ENCODE data around the gene RBM8A.

RBM8A gene

GRCh38 chr1:145952903-145953302 lies 25.6 kb upstream of the RBM8A start:
- Histone ChIP-seq H3K4me1 (ENCODE audit: control insufficient read depth, low read length) (peaks cover 26% of the 10 kb centered on the region), H3K4me3 (ENCODE audit: low read length) (no peak overlapping the region), H4K20me1 (ENCODE audit: control insufficient read depth, insufficient read depth, low read depth, low read length) (no peaks in the 10 kb centered on the region), H3K9me2 (replicated peaks; ENCODE audit: control insufficient read depth, low read length) (no peaks in the 10 kb centered on the region), H3K27me3 (ENCODE audit: control insufficient read depth, low read length) (no peaks in the 10 kb centered on the region), H3K9me3 (ENCODE audit: control insufficient read depth, insufficient read depth, low read length) (no peaks in the 10 kb centered on the region), H3K27ac (ENCODE audit: low read depth, low read length) (no peak overlapping the region), H3F3A (ENCODE audit: control insufficient read depth, insufficient read depth) (no peaks in the 10 kb centered on the region), H3K79me2 (ENCODE audit: control insufficient read depth, low read length) (peaks cover 70% of the 10 kb centered on the region), H3K36me3 (ENCODE audit: control insufficient read depth, low read length) (peaks cover 24% of the 10 kb centered on the region), H3K4me2 (ENCODE audit: low read length) (no peak overlapping the region)
- TF ChIP-seq CTCF (IDR thresholded peaks at IDR 0.05; ENCODE audit: low read depth, low read length, poor library complexity, severe bottlenecking): no peak
- TF ChIP-seq EZH2phosphoT487 (IDR thresholded peaks at IDR 0.05; ENCODE audit: borderline replicate concordance, low read length): no peak

GRCh38 chr1:145951526-145951925 lies 24.2 kb upstream of the RBM8A start:
- Histone ChIP-seq H3F3A (ENCODE audit: control insufficient read depth, insufficient read depth) (no peaks in the 10 kb centered on the region), H3K4me3 (ENCODE audit: low read length) (no peak overlapping the region), H3K79me2 (ENCODE audit: control insufficient read depth, low read length) (peaks cover 60% of the 10 kb centered on the region), H3K9me2 (replicated peaks; ENCODE audit: control insufficient read depth, low read length) (no peaks in the 10 kb centered on the region), H3K4me2 (ENCODE audit: low read length) (no peak overlapping the region), H4K20me1 (ENCODE audit: control insufficient read depth, insufficient read depth, low read depth, low read length) (no peaks in the 10 kb centered on the region), H3K36me3 (ENCODE audit: control insufficient read depth, low read length) (peaks cover 31% of the 10 kb centered on the region), H3K9me3 (ENCODE audit: control insufficient read depth, insufficient read depth, low read length) (no peaks in the 10 kb centered on the region), H3K27me3 (ENCODE audit: control insufficient read depth, low read length) (no peaks in the 10 kb centered on the region), H3K4me1 (ENCODE audit: control insufficient read depth, low read length) (peaks cover 20% of the 10 kb centered on the region), H3K27ac (ENCODE audit: low read depth, low read length) (no peak overlapping the region)
- TF ChIP-seq EZH2phosphoT487 (IDR thresholded peaks at IDR 0.05; ENCODE audit: borderline replicate concordance, low read length): no peak
- no peak for TF ChIP-seq CTCF (IDR thresholded peaks at IDR 0.05; ENCODE audit: low read depth, low read length, poor library complexity, severe bottlenecking)

GRCh38 chr1:145949219-145949618 lies 21.9 kb upstream of the RBM8A start:
- Histone ChIP-seq H3K4me2 (ENCODE audit: low read length) (no peak overlapping the region), H4K20me1 (ENCODE audit: control insufficient read depth, insufficient read depth, low read depth, low read length) (no peaks in the 10 kb centered on the region), H3K36me3 (ENCODE audit: control insufficient read depth, low read length) (peaks cover 27% of the 10 kb centered on the region), H3K4me3 (ENCODE audit: low read length) (no peak overlapping the region), H3K4me1 (ENCODE audit: control insufficient read depth, low read length) (no peaks in the 10 kb centered on the region), H3K79me2 (ENCODE audit: control insufficient read depth, low read length) (peaks cover 37% of the 10 kb centered on the region), H3K27ac (ENCODE audit: low read depth, low read length) (no peak overlapping the region), H3K27me3 (ENCODE audit: control insufficient read depth, low read length) (no peaks in the 10 kb centered on the region), H3K9me3 (ENCODE audit: control insufficient read depth, insufficient read depth, low read length) (no peaks in the 10 kb centered on the region), H3F3A (ENCODE audit: control insufficient read depth, insufficient read depth) (no peaks in the 10 kb centered on the region), H3K9me2 (replicated peaks; ENCODE audit: control insufficient read depth, low read length) (no peaks in the 10 kb centered on the region)
- TF ChIP-seq EZH2phosphoT487 (IDR thresholded peaks at IDR 0.05; ENCODE audit: borderline replicate concordance, low read length) (no peak), CTCF (IDR thresholded peaks at IDR 0.05; ENCODE audit: low read depth, low read length, poor library complexity, severe bottlenecking) (no peak)

GRCh38 chr1:145947551-145947950 lies 20.3 kb upstream of the RBM8A start:
- no peak overlapping the region for H3K4me3 ChIP-seq (ENCODE audit: low read length)
- no peaks in the 10 kb centered on the region for H4K20me1 ChIP-seq (ENCODE audit: control insufficient read depth, insufficient read depth, low read depth, low read length)
- no peaks in the 10 kb centered on the region for H3K27me3 ChIP-seq (ENCODE audit: control insufficient read depth, low read length)
- H3K27ac ChIP-seq (ENCODE audit: low read depth, low read length): no peak overlapping the region
- H3K9me3 ChIP-seq (ENCODE audit: control insufficient read depth, insufficient read depth, low read length): no peaks in the 10 kb centered on the region
- TF ChIP-seq CTCF (IDR thresholded peaks at IDR 0.05; ENCODE audit: low read depth, low read length, poor library complexity, severe bottlenecking): no peak
- no peak for TF ChIP-seq EZH2phosphoT487 (IDR thresholded peaks at IDR 0.05; ENCODE audit: borderline replicate concordance, low read length)
- no peaks in the 10 kb centered on the region for H3K9me2 ChIP-seq (replicated peaks; ENCODE audit: control insufficient read depth, low read length)
- no peaks in the 10 kb centered on the region for H3F3A ChIP-seq (ENCODE audit: control insufficient read depth, insufficient read depth)
- no peak overlapping the region for H3K4me2 ChIP-seq (ENCODE audit: low read length)
- peaks cover 28% of the 10 kb centered on the region for H3K36me3 ChIP-seq (ENCODE audit: control insufficient read depth, low read length)
- H3K4me1 ChIP-seq (ENCODE audit: control insufficient read depth, low read length): no peaks in the 10 kb centered on the region
- H3K79me2 ChIP-seq (ENCODE audit: control insufficient read depth, low read length): peaks cover 22% of the 10 kb centered on the region
